Occipital lobe (tissue), 2 donors: ENCODE data around the gene KRT78. TPM values are rescaled to one million over a fixed set of nuclear protein-coding genes. Genes with fewer than 3 reads are reported as not detected.
A peak's percentile ranks its signal among the peaks of the same experiment; 100 is the strongest.
"Not testable (repeated sequence)": the region's sequence is repeated elsewhere in the genome, so short reads cannot be mapped to it uniquely, and the experiment has no call there.

Experiments
- DNase-seq: peaks from one replicate; lab custom pipeline; 2025; lab: John Stamatoyannopoulos, UW
- total RNA-seq: library from RNA; depleted of rRNA; stranded (reverse); fragments of >200 nt; gene quantifications from one replicate; pipeline ENCODE4 v1.2.3, GENCODE V29; 2014

The KRT78 gene
- total RNA-seq: 1.9 TPM

- DNase-seq: no peak
Measured at GRCh38 chr12:52848661-52849255, at the start of gene KRT78. KRT78 (minus strand) TSS chr12:52848994; CDS start chr12:52848930, 64 bp downstream.

- no peak for DNase-seq
Measured at GRCh38 chr12:52896190-52897100, 47.7 kb upstream of the KRT78 start.

- DNase-seq: no peak
Measured at GRCh38 chr12:52895726-52896189, 47.0 kb upstream of the KRT78 start.

GRCh38 chr12:52892974-52893373, 44.2 kb upstream of the KRT78 start:
- DNase-seq: no peak

GRCh38 chr12:52892207-52892852, 43.5 kb upstream of the KRT78 start:
- no peak for DNase-seq

- no peak for DNase-seq
Measured at GRCh38 chr12:52891044-52891443, 42.2 kb upstream of the KRT78 start.

GRCh38 chr12:52890417-52890816, 41.6 kb upstream of the KRT78 start:
- no peak for DNase-seq

- DNase-seq: peak; percentile 22
Measured at GRCh38 chr12:52884526-52885293, 35.9 kb upstream of the KRT78 start.

- DNase-seq: not testable (repeated sequence)
Measured at GRCh38 chr12:52880499-52880898, 31.7 kb upstream of the KRT78 start.

- peak; percentile 77 for DNase-seq
Measured at GRCh38 chr12:52879394-52880351, 30.9 kb upstream of the KRT78 start.

- DNase-seq: no peak
Measured at GRCh38 chr12:52878507-52879393, 30.0 kb upstream of the KRT78 start.

GRCh38 chr12:52877242-52877641, 28.4 kb upstream of the KRT78 start:
- DNase-seq: no peak

GRCh38 chr12:52876372-52876771, 27.6 kb upstream of the KRT78 start:
- no peak for DNase-seq

GRCh38 chr12:52874573-52875435, 26.0 kb upstream of the KRT78 start:
- no peak for DNase-seq

- DNase-seq: peak; percentile 46
Measured at GRCh38 chr12:52873832-52874572, 25.2 kb upstream of the KRT78 start.

GRCh38 chr12:52873513-52873831, 24.7 kb upstream of the KRT78 start:
- DNase-seq: no peak

GRCh38 chr12:52872644-52873389, 24.0 kb upstream of the KRT78 start:
- no peak for DNase-seq
